NCI-H345 treated with DMSO at 0.1 percent for 48 hours (cell line): ENCODE results near the gene POLR1H.

ENCODE experiments used
- DNase-seq: peaks from one replicate; lab custom pipeline; 2025; ENCODE audit not compliant: unreplicated experiment; lab: John Stamatoyannopoulos, UW

The POLR1H gene

GRCh38 chr6:30093951-30094661, 33.0 kb downstream of the POLR1H start:
- no peak for DNase-seq

DNA sequence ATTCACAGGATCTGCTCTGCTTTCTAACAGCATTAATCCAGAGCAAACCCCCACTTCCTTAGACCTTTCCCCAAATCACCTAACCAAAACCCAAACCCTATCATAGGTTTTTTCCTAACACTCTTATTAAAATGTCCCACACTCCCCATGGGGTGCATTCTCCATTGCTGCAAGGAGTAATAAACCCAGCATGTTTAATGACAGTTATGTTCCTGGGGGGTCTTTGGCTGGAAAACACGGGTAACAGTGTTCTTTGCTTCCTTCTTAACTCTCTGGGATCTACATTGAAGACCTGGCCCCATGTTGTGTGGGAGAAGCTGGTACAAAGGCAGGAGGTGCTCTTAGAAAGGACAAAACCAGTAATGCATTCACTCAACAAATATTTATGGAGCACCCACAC, 35.8 kb downstream of the POLR1H start:
- no peak for DNase-seq

DNA sequence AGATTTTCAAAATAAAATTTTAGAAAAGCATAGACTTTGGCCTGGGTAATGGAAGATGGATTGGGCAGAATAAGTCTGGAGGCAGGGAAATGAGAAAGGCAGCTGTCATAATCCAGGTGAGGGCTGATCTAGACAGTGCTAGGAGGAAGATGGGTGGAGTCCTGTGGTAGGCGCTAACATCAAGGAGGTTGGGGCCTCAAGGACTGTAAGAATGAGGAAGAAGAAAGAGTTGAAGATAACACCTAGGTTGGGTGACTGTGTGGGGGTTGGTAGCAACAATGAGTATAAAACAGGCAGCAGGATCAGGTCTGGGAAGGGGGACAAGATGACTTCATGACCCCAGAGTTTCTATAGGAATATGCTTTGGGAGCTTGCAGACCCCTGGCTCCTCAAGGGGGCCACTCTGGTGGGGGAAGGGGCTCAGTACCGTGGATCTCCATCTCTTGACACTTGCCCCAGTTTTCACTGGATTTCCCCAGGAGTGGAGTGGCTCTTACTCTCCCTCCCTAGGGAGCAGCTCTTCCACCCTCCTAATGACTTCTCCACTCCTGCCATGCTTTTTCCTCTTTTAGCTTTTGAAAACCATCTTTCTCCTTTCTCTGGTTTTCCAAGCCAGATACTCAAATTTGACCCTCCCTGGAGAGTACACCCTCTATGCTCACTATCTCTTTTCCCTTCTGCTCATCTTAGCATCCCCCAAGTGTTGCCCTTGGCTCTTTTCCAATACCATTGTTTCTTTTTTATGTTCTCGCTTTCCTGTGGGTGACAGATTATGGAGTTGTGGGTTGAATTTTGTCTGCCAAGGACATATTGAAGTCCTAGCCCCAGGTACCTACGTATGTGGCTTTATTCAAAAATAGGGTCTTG, 37.1 kb downstream of the POLR1H start:
- no peak for DNase-seq

DNA sequence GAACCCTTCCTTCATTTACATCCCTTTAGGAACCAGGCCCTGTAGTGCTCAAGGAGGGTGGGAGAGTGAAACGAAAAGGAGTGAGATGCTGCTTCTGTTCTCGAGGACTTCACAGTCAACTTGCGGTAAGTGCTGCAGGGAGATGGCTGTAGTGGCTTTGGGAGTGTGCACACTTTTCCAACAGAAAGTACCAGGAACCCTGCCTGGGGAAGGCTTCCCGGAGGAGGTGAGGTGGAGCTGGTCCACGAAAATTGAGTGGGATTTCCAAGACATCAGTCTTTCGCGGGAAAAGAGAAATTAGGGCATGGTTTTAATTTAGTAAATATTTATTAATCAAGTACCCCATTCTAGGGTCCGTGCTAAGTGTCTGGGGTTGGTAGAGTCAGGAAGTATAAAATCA, 39.1 kb downstream of the POLR1H start:
- no peak for DNase-seq

DNA sequence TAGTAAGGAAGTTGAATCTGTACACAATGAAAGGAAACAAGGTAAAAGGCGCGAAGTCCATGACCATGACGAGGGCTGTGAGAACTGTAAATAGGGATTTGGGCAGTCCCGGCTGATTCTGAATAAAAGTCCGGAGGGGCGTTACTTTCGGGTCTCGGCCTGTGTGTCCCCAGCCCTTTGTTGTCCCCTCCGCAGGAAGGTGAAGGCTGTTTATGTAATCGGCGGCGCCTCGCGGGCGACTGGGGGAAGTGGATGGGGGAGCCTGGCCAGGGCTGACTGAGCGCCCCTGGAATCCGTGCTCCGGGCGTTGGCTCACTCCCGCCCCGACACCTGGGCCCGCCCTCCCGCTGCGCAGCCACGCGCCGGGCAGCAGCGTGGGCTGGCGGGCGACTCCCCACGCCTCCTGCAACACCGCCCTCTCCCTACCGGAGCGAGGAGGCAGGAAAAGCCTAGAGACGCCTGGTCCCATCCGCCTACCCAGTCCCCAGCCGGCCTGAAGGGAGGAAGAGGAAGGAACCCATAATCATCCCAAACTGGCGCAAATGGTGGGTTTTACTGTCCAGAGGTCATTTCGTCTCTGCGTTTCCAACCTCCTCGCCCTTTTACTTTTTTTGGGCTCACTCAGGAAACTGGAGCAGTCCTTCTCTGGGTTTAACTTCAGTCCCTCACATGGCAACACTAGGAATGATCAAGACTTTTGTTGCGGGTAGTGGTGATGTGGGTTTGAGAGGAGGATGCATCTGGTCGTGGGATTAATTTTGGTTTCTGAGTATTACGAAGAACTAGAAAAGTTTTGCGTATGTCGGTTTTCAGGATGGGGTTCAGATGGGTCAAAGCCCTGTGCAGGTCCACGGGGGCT, 39.7 kb downstream of the POLR1H start:
- DNase-seq: no peak

DNA sequence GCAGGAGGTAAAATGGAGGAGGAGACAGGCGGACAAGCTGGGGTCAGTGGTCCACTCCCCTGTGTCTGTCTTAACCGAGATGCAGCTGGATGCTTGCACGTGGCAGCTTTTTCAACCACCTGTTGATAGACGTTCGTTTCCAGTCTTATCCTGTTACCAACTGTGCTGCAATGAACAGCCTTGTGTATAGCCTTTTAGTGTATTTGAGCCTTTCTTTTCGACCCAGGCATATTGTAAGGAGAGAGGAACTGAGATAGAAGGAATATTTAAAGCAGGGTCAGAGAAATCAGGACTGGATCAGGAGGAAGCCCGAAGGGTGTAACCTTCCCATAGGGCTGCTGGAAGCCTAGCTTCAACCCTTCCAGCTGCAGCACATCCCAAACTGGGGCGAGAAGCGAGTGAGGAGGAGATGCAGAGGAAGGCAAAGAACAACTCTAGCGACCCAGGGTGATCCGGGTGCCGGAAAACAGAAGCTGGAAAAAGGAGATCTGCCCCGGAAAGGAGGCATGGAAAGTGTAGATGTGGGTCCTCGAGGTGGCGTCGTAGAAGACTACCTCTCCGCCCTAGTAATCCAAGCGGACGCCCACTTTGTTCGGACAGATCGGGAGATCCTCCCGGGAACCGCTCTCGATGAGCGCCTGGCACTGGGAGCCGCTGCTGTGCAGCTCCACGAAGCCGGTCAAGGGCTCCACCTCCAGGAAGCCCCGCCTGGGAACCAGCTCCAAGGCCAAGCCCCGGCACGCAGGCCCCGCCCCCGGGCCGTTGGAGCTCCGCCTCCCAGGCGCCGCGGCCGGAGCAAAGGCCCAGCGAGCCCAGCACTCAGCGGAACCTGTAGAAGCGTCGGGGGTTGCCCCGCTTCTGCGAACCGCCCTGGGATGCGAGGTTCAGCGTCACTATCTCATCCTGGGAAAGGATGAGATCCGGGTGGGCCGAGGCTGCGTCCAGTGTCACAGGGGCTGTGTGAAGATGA, 40.7 kb downstream of the POLR1H start:
- DNase-seq: peak; percentile 26

DNA sequence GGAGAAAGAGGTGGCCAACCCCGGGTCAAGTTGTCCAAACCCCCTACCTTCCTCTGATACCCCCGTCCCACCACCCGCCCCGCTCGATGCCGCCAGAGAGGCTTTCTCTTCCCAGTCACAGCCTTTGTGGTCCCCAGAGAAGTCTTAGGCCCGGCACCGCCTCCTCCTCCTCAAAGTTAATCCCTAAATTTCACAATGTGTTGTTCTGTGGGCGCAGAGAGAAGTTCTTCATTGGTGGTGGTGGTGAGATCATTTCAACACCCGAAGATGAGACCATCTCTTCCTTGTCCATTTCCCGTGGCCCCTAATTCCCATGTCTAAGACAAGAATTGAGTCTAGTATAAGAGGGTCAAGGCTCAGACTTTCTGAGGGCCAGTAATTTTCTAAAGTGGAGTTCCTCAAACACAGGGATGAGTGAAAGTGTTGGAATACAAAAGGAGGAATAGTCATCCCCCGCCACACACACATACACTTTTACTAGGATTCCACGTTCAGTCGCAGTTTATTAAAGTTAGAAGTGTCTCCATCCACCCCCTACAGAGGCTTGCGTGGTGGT, 41.4 kb downstream of the POLR1H start:
- DNase-seq: no peak

- DNase-seq: peak; percentile 54
Observed at GRCh38 chr6:30102970-30103871, 42.2 kb downstream of the POLR1H start.

GRCh38 chr6:30103872-30104179, 42.8 kb downstream of the POLR1H start:
- no peak for DNase-seq

DNA sequence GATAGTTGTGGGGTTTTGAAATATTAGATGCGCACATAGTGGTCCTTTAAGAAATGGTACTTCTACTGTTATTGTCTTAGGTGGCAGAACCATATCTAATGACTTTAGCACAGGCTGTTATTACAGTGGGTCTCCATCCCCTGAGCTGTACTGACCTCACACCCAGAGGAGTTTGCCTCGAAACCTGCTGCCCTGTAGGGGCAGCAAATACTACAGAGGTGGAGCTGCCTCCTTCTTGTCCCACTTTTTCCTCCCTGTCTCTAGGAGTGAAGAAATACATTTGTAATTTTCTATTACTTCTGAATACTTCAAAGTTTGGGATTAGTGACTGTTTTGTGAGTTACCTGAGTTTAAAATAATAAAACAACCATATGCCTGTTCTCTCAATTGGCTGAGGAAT, 43.6 kb downstream of the POLR1H start:
- no peak for DNase-seq

DNA sequence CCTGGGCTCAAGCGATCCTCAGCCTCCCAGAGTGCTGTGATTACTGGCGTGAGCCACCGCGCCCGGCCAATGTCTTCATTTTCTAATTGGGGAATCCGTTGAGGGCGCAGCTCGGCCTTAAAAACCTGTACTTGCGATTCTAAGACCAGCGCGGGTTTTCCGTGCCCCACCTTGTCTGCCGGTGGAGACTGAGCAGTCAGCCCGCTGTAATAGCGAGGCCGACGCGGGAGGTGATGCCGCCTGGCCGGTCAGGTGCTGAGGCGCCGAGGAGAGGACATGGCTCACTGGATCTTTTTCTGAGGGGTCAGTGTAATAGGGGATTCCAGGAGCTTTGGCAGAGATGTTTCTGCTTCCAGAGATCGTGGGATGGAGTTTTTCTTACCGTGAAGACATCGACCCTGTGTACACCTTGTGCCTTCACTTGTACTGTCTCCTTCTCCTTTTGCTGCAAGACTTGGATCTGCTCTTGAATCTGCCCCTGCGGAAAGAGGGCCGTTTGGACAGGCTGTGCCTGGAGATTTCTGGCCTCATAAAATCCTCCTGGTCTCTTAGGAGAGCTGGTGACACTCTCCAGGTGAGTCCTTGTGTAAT, 50.3 kb downstream of the POLR1H start:
- no peak for DNase-seq

DNA sequence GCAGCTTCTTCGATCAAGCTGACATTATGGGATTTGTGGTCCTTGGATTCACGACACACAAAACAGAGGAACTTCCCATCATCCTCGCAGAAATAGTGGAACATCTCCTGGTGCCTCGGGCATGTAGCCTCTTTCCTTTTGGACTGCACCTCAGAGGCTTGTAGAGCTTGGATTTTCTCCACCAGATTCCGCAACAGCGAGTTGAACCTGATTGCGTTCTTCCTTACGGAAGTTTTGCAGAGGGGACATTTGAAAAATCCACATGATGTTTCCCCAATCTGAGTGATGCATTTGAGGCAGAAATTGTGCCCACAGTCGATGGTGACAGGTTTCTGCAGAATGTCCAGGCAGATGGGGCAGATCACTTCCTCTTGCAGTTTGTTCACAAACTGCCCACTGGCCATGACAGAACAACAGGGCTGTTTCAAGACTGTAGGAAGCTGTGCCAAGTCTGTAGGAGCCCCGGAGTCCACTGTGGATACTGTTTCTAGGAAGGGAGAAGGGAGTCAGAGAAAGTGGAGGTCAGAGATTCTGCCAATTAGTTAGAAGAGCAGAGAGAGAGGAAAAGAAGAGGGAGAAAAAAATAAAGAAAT, 51.4 kb downstream of the POLR1H start:
- no peak for DNase-seq

DNA sequence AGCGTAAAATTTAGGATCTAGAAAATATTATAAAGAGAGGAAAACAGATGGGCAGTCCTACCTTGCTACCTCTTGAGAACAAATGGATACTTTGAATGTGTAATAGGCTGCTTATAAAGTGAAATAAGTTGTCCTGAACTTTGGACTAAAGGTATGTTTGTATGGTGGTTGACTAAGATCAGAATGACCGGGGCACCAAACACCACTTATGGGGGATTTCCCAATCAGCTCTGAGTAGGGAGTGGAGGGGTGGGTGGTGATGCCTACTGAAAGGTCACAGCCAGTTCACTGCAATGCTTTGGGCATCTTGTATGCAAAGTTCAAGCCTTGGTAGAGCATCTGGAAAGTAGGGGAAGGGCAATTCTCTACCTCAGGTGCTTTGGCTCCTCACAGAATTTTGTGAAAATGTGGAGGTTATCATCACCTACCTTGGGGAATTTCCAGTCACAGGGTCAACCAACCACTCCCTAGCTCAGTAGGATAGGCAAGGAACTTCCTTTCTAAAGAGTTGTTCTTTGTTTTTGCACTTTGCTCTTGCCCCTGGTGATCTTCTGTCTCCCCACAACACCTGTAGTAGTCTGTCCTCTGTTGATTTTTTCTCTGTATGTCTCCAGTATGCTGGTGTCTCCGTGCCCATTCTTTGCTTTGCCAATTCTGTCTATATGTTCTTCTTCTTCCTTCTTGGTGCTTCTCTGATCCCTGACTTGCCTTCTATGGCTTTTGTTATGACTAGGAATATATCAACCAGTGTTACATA, 52.1 kb downstream of the POLR1H start, which contains the start of gene TRIM31:
Gene TRIM31, minus strand, starts transcription at position 88 of the 757 bp plus-strand sequence. CDS start 285 bp downstream, outside the sequence.
- DNase-seq: no peak

DNA sequence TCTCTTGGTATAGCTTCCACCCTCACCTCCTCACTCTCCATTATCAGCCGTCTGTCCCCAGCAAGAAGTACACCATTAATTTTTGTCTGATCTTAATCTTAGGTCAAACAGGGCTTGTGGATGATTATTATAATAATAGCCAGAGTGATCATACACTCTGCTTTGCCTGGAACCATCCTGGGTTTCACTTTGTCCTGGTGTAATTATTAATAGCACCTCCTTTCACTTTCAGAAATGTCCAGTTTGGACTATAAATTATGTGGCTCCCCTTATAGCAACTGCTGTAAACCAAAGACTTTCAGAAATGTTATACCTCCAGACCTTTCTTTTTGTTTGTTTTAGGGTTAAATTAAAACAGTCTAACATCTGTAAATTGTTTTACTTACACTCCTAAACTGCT, 52.8 kb downstream of the POLR1H start:
- no peak for DNase-seq
